Measurements from ENCODE around the gene TMEM248.

The TMEM248 gene

DNA sequence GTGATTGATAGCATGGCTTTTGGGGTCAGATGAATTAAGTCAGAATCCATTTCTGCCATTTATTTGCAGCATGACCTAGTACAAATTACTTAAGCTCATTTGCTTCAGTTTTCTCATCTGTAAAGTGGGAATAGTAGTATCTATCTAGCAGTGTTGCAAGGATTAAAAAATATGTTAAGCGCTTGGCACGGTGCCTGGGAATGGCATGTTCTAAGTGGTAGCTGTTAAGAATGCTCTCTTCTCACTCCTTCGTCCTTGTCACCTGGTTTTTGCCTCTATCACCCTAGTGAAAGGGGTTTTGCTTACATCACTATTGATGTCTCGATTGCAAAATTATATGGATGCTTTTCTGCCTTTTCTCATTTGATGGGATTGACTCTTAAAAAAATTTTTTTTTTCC is 7.4 kb downstream of the TMEM248 start:
- Histone ChIP-seq H4K20me1 (ENCODE audit: insufficient read depth) (peaks cover 9% of the 10 kb centered on the region), H3K36me3 (ENCODE audit: insufficient read depth) (no peaks in the 10 kb centered on the region), H3K9ac (no peak overlapping the region), H3K4me1 (ENCODE audit: low read depth, poor library complexity, severe bottlenecking) (peaks cover 2% of the 10 kb centered on the region), H3K27ac (no peak overlapping the region), H3K4me2 (no peak overlapping the region), H3K4me3 (IDR thresholded peaks at IDR 0.05; ENCODE audit: insufficient read depth, low read depth, low read length) (no peak overlapping the region), H2AFZ (ENCODE audit: low read depth) (no peak overlapping the region), H3K27me3 (ENCODE audit: insufficient read depth, low read depth) (no peaks in the 10 kb centered on the region), H3K79me2 (ENCODE audit: insufficient read depth, low read depth) (peaks cover 100% of the 10 kb centered on the region)
- TF ChIP-seq, protein P1, sequence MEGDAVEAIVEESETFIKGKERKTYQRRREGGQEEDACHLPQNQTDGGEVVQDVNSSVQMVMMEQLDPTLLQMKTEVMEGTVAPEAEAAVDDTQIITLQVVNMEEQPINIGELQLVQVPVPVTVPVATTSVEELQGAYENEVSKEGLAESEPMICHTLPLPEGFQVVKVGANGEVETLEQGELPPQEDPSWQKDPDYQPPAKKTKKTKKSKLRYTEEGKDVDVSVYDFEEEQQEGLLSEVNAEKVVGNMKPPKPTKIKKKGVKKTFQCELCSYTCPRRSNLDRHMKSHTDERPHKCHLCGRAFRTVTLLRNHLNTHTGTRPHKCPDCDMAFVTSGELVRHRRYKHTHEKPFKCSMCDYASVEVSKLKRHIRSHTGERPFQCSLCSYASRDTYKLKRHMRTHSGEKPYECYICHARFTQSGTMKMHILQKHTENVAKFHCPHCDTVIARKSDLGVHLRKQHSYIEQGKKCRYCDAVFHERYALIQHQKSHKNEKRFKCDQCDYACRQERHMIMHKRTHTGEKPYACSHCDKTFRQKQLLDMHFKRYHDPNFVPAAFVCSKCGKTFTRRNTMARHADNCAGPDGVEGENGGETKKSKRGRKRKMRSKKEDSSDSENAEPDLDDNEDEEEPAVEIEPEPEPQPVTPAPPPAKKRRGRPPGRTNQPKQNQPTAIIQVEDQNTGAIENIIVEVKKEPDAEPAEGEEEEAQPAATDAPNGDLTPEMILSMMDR (conservative IDR thresholded peaks at IDR 0.05; ENCODE audit: low read depth, low read length) = no peak

DNA sequence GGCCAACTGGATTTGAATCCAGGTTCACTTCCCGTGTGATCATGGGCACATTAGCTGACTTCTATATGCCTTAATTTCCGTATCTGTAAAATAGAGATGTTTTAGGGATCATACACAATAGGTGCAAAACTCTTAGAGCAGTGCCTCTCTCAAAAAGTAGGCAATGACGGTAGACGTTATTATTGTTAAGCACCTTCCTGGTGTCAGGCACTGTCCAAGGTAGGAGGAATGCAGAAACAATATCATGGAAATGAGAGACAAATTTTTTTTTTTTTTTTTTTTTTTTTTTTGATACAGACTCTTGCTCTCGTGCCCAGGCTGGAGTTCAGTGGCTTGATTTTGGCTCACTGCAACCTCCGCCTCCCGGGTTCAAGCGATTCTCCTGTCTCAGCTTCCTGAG is 8.1 kb downstream of the TMEM248 start:
- Histone ChIP-seq H3K79me2 (ENCODE audit: insufficient read depth, low read depth) (peaks cover 98% of the 10 kb centered on the region), H3K4me2 (no peak overlapping the region), H3K4me1 (ENCODE audit: low read depth, poor library complexity, severe bottlenecking) (no peaks in the 10 kb centered on the region), H4K20me1 (ENCODE audit: insufficient read depth) (peaks cover 9% of the 10 kb centered on the region), H2AFZ (ENCODE audit: low read depth) (no peak overlapping the region), H3K4me3 (IDR thresholded peaks at IDR 0.05; ENCODE audit: insufficient read depth, low read depth, low read length) (no peak overlapping the region), H3K36me3 (ENCODE audit: insufficient read depth) (no peaks in the 10 kb centered on the region), H3K27ac (no peak overlapping the region), H3K27me3 (ENCODE audit: insufficient read depth, low read depth) (no peaks in the 10 kb centered on the region), H3K9ac (no peak overlapping the region)
- TF ChIP-seq, protein P1 (conservative IDR thresholded peaks at IDR 0.05; ENCODE audit: low read depth, low read length) = no peak

DNA sequence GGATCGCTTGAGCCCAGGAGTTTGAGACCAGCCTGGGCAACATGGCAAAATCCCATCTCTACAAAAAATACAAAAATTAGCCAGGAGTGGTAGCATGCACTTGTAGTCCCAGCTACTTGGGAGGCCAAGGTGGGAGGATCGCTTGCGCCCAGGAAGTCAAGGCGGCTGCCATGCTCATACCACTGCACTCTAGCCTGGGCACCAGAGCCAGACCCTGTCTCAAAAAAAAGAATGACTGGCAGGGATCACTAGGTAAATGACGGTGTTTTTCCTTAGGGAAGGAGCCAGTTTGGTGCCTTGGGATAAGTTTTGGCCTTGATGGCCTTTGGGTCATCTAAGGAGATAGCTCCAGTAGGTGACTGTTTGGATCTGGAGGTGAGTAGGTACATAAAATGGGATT is 8.9 kb downstream of the TMEM248 start:
- Histone ChIP-seq H3K27me3 (ENCODE audit: insufficient read depth, low read depth) (no peaks in the 10 kb centered on the region), H3K27ac (no peak overlapping the region), H4K20me1 (ENCODE audit: insufficient read depth) (peaks cover 14% of the 10 kb centered on the region), H3K4me3 (IDR thresholded peaks at IDR 0.05; ENCODE audit: insufficient read depth, low read depth, low read length) (no peak overlapping the region), H3K79me2 (ENCODE audit: insufficient read depth, low read depth) (peaks cover 98% of the 10 kb centered on the region), H3K4me2 (no peak overlapping the region), H3K36me3 (ENCODE audit: insufficient read depth) (no peaks in the 10 kb centered on the region), H2AFZ (ENCODE audit: low read depth) (no peak overlapping the region), H3K9ac (no peak overlapping the region), H3K4me1 (ENCODE audit: low read depth, poor library complexity, severe bottlenecking) (no peaks in the 10 kb centered on the region)
- TF ChIP-seq, protein P1 (conservative IDR thresholded peaks at IDR 0.05; ENCODE audit: low read depth, low read length) = no peak

DNA sequence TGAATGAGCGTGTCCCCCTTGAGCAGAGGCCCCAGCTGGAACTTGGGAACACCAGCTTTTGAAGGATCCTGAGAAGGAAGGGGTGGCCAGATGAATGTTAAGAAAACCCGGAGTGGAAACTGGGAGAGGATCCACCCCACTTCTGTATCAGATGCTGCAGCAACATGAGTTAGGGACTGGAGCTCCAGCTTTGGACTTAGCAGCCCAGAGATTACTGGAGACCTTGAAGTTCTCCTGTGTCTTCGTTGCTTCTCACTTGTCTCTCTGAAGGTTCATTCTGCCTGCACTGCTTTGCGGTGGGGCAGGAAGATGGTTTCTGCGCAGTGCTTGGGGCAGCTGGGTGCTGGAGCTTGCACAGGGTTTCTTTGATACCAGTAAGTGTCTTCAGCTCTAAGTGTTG is 9.3 kb downstream of the TMEM248 start:
- Histone ChIP-seq H4K20me1 (ENCODE audit: insufficient read depth) (peaks cover 12% of the 10 kb centered on the region), H3K9ac (no peak overlapping the region), H3K4me2 (no peak overlapping the region), H3K36me3 (ENCODE audit: insufficient read depth) (no peaks in the 10 kb centered on the region), H3K4me1 (ENCODE audit: low read depth, poor library complexity, severe bottlenecking) (no peaks in the 10 kb centered on the region), H3K27ac (no peak overlapping the region), H3K27me3 (ENCODE audit: insufficient read depth, low read depth) (no peaks in the 10 kb centered on the region), H2AFZ (ENCODE audit: low read depth) (no peak overlapping the region), H3K4me3 (IDR thresholded peaks at IDR 0.05; ENCODE audit: insufficient read depth, low read depth, low read length) (no peak overlapping the region), H3K79me2 (ENCODE audit: insufficient read depth, low read depth) (peaks cover 98% of the 10 kb centered on the region)
- TF ChIP-seq, protein P1 (conservative IDR thresholded peaks at IDR 0.05; ENCODE audit: low read depth, low read length) = no peak
